GM12878 (cell line): ENCODE measurements around the gene SORCS1. TPM values are rescaled to one million over a fixed set of nuclear protein-coding genes. Genes with fewer than 3 reads are reported as not detected.

Experiments used
- ATAC-seq: fragments of 200-7000 bp; cut with Tn5 transposase; 3 replicates; pipeline ENCODE4 v1.9.1; 2020; ENCODE audit warnings: mild to moderate bottlenecking, moderate library complexity
- BruUV-seq: library from RNA; stranded (reverse); fragments of 400-500 nt; replicated peaks from 2 replicates; lab custom pipeline; 2021; lab: Mats Ljungman, UMichigan
- CTCF ChIA-PET: fragments of 300-600 bp; sonication (Branson Sonifier 250); formaldehyde crosslinking; extraction: SDS; loops from one replicate; lab custom pipeline; 2021; ENCODE audit warnings: inconsistent platforms; lab: Yijun Ruan, JAX
- POLR2A ChIA-PET: fragments of 350-600 bp; formaldehyde crosslinking; extraction: SDS; loops from one replicate; lab custom pipeline; 2021; ENCODE audit warnings: inconsistent platforms; lab: Charles Lee
- RAD21 ChIA-PET: fragments of 300-600 bp; sonication (Branson Sonifier 250); formaldehyde crosslinking; loops from one replicate; lab custom pipeline; 2023; ENCODE audit warnings: antibody characterized with exemption; ENCODE audit not compliant: unreplicated experiment; lab: Charles Lee
- SMC1A ChIA-PET: fragments of 300-600 bp; sonication (Branson Sonifier 250); formaldehyde crosslinking; loops from one replicate; lab custom pipeline; 2023; ENCODE audit not compliant: unreplicated experiment, uncharacterized antibody; lab: Charles Lee
- DNase-seq: peaks from one replicate; pipeline ENCODE4 v3.0.0-alpha.2; 2011; ENCODE audit warnings: low read depth, low spot score
- FAIRE-seq: peaks from 3 replicates; lab custom pipeline; 2011; peaks lifted over from hg19 to GRCh38; lab: Jason Lieb, UNC
- H2AFZ ChIP-seq: 2 replicates; pipeline ENCODE4 v1.6.0; 2011; ENCODE audit warnings: low read depth, low read length, control low read depth; ENCODE audit not compliant: control insufficient read depth
- H3K27ac ChIP-seq: 2 replicates; pipeline ENCODE4 v1.5.1; 2011; ENCODE audit warnings: control low read depth; ENCODE audit not compliant: control insufficient read depth, insufficient read depth
- H3K27me3 ChIP-seq, 2 experiments: replicated peaks in 1 of 2; 2 replicates each; pipeline versions ENCODE4 v1.6.0 to v1.6.1; 2011; ENCODE audit warnings: low read length in 1 of 2; ENCODE audit not compliant: control insufficient read depth in 2 of 2, insufficient read depth in 2 of 2
- H3K36me3 ChIP-seq, 2 experiments: 2 replicates each; pipeline ENCODE4 v1.5.1; 2011; ENCODE audit warnings: low read length in 1 of 2; ENCODE audit not compliant: control insufficient read depth in 2 of 2, insufficient read depth in 2 of 2
- H3K4me1 ChIP-seq: 2 replicates; pipeline ENCODE4 v1.6.1; 2011; ENCODE audit warnings: mild to moderate bottlenecking, low read length, moderate library complexity, mixed read lengths; ENCODE audit not compliant: control insufficient read depth, insufficient read depth
- H3K4me2 ChIP-seq: 2 replicates; pipeline ENCODE4 v1.6.0; 2011; ENCODE audit warnings: control low read depth; ENCODE audit not compliant: control insufficient read depth, insufficient read depth
- H3K4me3 ChIP-seq: fragments of 200-600 bp; sonication (generic); 2 replicates; pipeline ENCODE4 v1.5.1; 2016
- H3K79me2 ChIP-seq: 2 replicates; pipeline ENCODE4 v1.6.0; 2011; ENCODE audit warnings: low read length; ENCODE audit not compliant: control insufficient read depth, insufficient read depth
- H3K9ac ChIP-seq: 2 replicates; pipeline ENCODE4 v1.8.0; 2011; ENCODE audit warnings: low read length, control low read depth, mixed read lengths; ENCODE audit not compliant: control insufficient read depth, insufficient read depth
- H3K9me3 ChIP-seq: replicated peaks from 3 replicates; pipeline ENCODE4 v1.5.1; 2011; ENCODE audit warnings: mild to moderate bottlenecking, low read length; ENCODE audit not compliant: control insufficient read depth, insufficient read depth
- H4K20me1 ChIP-seq: 2 replicates; pipeline ENCODE4 v1.6.0; 2011; ENCODE audit not compliant: control insufficient read depth, insufficient read depth
- IRF3 ChIP-seq: fragments of 450-650 bp; IDR thresholded peaks from 2 replicates; pipeline ENCODE4 v1.6.1; 2014; ENCODE audit warnings: mild to moderate bottlenecking
- IRF4 ChIP-seq: IDR thresholded peaks from 2 replicates; pipeline ENCODE4 v1.6.1; 2011; ENCODE audit warnings: low read depth, low read length
- POLR2AphosphoS2 ChIP-seq: IDR thresholded peaks from 2 replicates; pipeline ENCODE4 v1.6.1; 2011; ENCODE audit warnings: low read depth, mild to moderate bottlenecking, low read length, improper control_type of control experiment, moderate library complexity
- RAD51 ChIP-seq: fragments of 450-650 bp; IDR thresholded peaks from 2 replicates; pipeline ENCODE4 v1.6.1; 2016; ENCODE audit warnings: moderate library complexity, mild to moderate bottlenecking, inconsistent platforms
- RELB ChIP-seq: fragments of 450-650 bp; IDR thresholded peaks from 2 replicates; pipeline ENCODE4 v1.6.1; 2017; ENCODE audit warnings: low read depth, mild to moderate bottlenecking, moderate library complexity
- SIN3A ChIP-seq: IDR thresholded peaks from 2 replicates; pipeline ENCODE4 v1.6.1; 2012; ENCODE audit warnings: low read depth, low read length, improper control_type of control experiment
- SMAD1 ChIP-seq: fragments of 450-650 bp; IDR thresholded peaks from 2 replicates; pipeline ENCODE4 v1.6.1; 2018; ENCODE audit warnings: mild to moderate bottlenecking, low read depth; ENCODE audit not compliant: partially characterized antibody
- TCF12 ChIP-seq: IDR thresholded peaks from 2 replicates; pipeline ENCODE4 v1.6.1; 2011; ENCODE audit warnings: low read depth, mild to moderate bottlenecking, low read length
- ZBTB11 ChIP-seq: fragments of 450-650 bp; formaldehyde crosslinking; IDR thresholded peaks from 2 replicates; pipeline ENCODE4 v1.5.0; 2022; ENCODE audit warnings: mild to moderate bottlenecking, missing genetic modification characterization
- ZBTB40 ChIP-seq: fragments of 450-650 bp; IDR thresholded peaks from 2 replicates; pipeline ENCODE4 v1.6.1; 2016; ENCODE audit warnings: mild to moderate bottlenecking, moderate library complexity, borderline replicate concordance
- ZNF207 ChIP-seq: fragments of 450-650 bp; IDR thresholded peaks from 2 replicates; pipeline ENCODE4 v1.6.1; 2014; ENCODE audit warnings: antibody characterized with exemption, mild to moderate bottlenecking, borderline replicate concordance
- WGBS: methylation state at CpG from one replicate; pipeline ENCODE4 v1.1.6; 2016; ENCODE audit warnings: low lambda C conversion rate; ENCODE audit not compliant: insufficient replicate concordance, insufficient coverage; ENCODE audit errors: missing lambda C conversion rate; 5-methylcytosine and 5-hydroxymethylcytosine counted together
- in situ Hi-C: fragments of 300-500 bp; cut with MboI; formaldehyde crosslinking; loops from 9 replicates; pipeline ENCODE4 v1.14.3; 2018; ENCODE audit warnings: mixed read lengths
- intact Hi-C: fragments of 100-400 bp; cut with micrococcal nuclease; formaldehyde crosslinking; loops from one replicate; pipeline ENCODE4 v1.14.2; 2022; ENCODE audit not compliant: unreplicated experiment
- polyA plus RNA-seq, 11 experiments: library from polyadenylated mRNA; depleted of rRNA in 4 of 11; unstranded in 6 of 11; stranded (reverse) in 5 of 11; fragments of >200 nt; fragmentation: Nextera tagmentation in 4 of 11; fragmentation: Illumina TruSeq in 1 of 11; extraction: Ambion mirVana in 4 of 11; extraction: Trizol in 1 of 11; gene quantifications; 1 replicate in 1 of 11; 2 replicates in 10 of 11; pipeline versions ENCODE4 v1.2.1 to v1.2.3, GENCODE V29; 2011 to 2016; ENCODE audit warnings: inconsistent platforms in 2 of 11, missing spikeins in 2 of 11, low read depth in 1 of 11
- total RNA-seq, 4 experiments: library from RNA; depleted of rRNA in 3 of 4; stranded (reverse); fragments of >200 nt in 3 of 4; fragmentation: Illumina TruSeq in 1 of 4; extraction: Trizol in 1 of 4; gene quantifications; 2 replicates each; pipeline versions ENCODE4 v1.2.1 to v1.2.3, GENCODE V29; 2013 to 2021

The SORCS1 gene
- total and polyA plus RNA-seq, 10 of the 15 experiments (the other 5 are each of a cell fraction or from before 2014, with no cell fraction given) = 0.02 to 9.6 (median 0.06) TPM; not detected in 3

- SMC1A ChIA-PET = interaction anchor here (1.4 to 1.9 kb wide), 4 partner anchors 20 to 85 kb away, joined by 3 to 8 read pairs (median 5); no protein-coding TSS in a partner anchor
- BruUV-seq = no TSS peak
- Histone ChIP-seq H3K4me3 (no peak overlapping the region), H4K20me1 (no peaks in the 10 kb centered on the region), H3K27ac (no peak overlapping the region), H3K79me2 (no peaks in the 10 kb centered on the region), H3K27me3 (no peaks in the 10 kb centered on the region), H3K9ac (no peak overlapping the region), H3K4me2 (no peak overlapping the region), H3K4me1 (peaks cover 13% of the 10 kb centered on the region), H3K36me3 (no peaks in the 10 kb centered on the region), H3K9me3 (no peaks in the 10 kb centered on the region), H2AFZ (no peak overlapping the region)
- intact Hi-C loops (no loop called here), in situ Hi-C loops (no loop called here)
- CTCF ChIA-PET = interaction anchor here (1.6 kb wide), 1 partner anchor 97 kb away, joined by 5 read pairs; no protein-coding TSS in a partner anchor
- POLR2A ChIA-PET = interaction anchor here (1.2 kb wide), 1 partner anchor 35 kb away, joined by 4 read pairs; no protein-coding TSS in a partner anchor
- DNase-seq (no peak), FAIRE-seq (no peak), ATAC-seq (peak; percentile 19; the same call in 2 of the 3 replicates)
- 40% methylated on average over 1 of the region's 1 CpG for WGBS
- RAD21 ChIA-PET = interaction anchor here (1.2 to 2.0 kb wide), 3 partner anchors 20 to 29 kb away, joined by 4 to 7 read pairs (median 7); no protein-coding TSS in a partner anchor
- no peak for TF ChIP-seq ZBTB11
- no peak for TF ChIP-seq IRF3
- no peak for TF ChIP-seq RAD51
- no peak for TF ChIP-seq SMAD1
- no peak for TF ChIP-seq SIN3A
- no peak for TF ChIP-seq RELB
- no peak for TF ChIP-seq ZBTB40
- no peak for TF ChIP-seq POLR2AphosphoS2
- no peak for TF ChIP-seq IRF4
- TF ChIP-seq TCF12 = no peak
- TF ChIP-seq ZNF207 = no peak
Observed at GRCh38 chr10:106960812-106961211, 203.7 kb downstream of the SORCS1 start.
